PC-3 (cell line): ENCODE measurements around the gene MCM3. TPM values are rescaled to one million over a fixed set of nuclear protein-coding genes. Genes with fewer than 3 reads are reported as not detected.

ENCODE experiments used
- ATAC-seq: fragments of 200-7000 bp; cut with Tn5 transposase; 2 replicates; pipeline ENCODE4 v1.9.1; 2020; ENCODE audit warnings: mild to moderate bottlenecking, moderate library complexity
- BruUV-seq: library from RNA; stranded (reverse); fragments of 400-500 nt; replicated peaks from 2 replicates; lab custom pipeline; 2021; lab: Mats Ljungman, UMichigan
- CTCF ChIA-PET: fragments of 300-600 bp; sonication (Branson Sonifier 250); formaldehyde crosslinking; loops from one replicate; lab custom pipeline; 2022; ENCODE audit warnings: antibody characterized with exemption; lab: Charles Lee
- POLR2A ChIA-PET: fragments of 300-600 bp; sonication (Branson Sonifier 250); formaldehyde crosslinking; loops from one replicate; lab custom pipeline; 2022; ENCODE audit warnings: antibody characterized with exemption; ENCODE audit not compliant: unreplicated experiment; lab: Charles Lee
- DNase-seq: peaks from one replicate; pipeline ENCODE4 v3.0.0-alpha.2; 2015
- H2AFZ ChIP-seq: fragments of 300-600 bp; sonication (generic); 2 replicates; pipeline ENCODE4 v1.6.0; 2016; ENCODE audit warnings: antibody characterized with exemption, low read length
- H3F3A ChIP-seq: fragments of 300-600 bp; sonication (generic); one replicate; pipeline ENCODE4 v1.6.0; 2017; ENCODE audit warnings: antibody characterized with exemption, low read length, control low read depth, mild to moderate bottlenecking; ENCODE audit not compliant: unreplicated experiment
- H3K27ac ChIP-seq: fragments of 300-600 bp; sonication (generic); 2 replicates; pipeline ENCODE4 v1.5.1; 2016; ENCODE audit warnings: mild to moderate bottlenecking, low read length
- H3K27me3 ChIP-seq: fragments of 300-600 bp; sonication (generic); 2 replicates; pipeline ENCODE4 v1.6.1; 2016; ENCODE audit warnings: low read length, mixed read lengths
- H3K36me3 ChIP-seq: fragments of 300-600 bp; sonication (generic); 2 replicates; pipeline ENCODE4 v1.6.1; 2016; ENCODE audit warnings: low read depth, mixed run types, low read length, mixed read lengths
- H3K4me1 ChIP-seq: fragments of 300-600 bp; sonication (generic); 2 replicates; pipeline ENCODE4 v1.5.1; 2016; ENCODE audit warnings: low read length; ENCODE audit not compliant: insufficient read depth
- H3K4me2 ChIP-seq: fragments of 300-600 bp; sonication (generic); 2 replicates; pipeline ENCODE4 v1.6.0; 2016; ENCODE audit warnings: low read length
- H3K4me3 ChIP-seq: fragments of 300-600 bp; sonication (generic); 2 replicates; pipeline ENCODE4 v1.5.1; 2016; ENCODE audit warnings: mild to moderate bottlenecking, low read length, mixed read lengths
- H3K79me2 ChIP-seq: fragments of 300-600 bp; sonication (generic); 2 replicates; pipeline ENCODE4 v1.6.1; 2017; ENCODE audit warnings: low read length, mixed read lengths
- H3K9ac ChIP-seq: fragments of 300-600 bp; sonication (generic); 2 replicates; pipeline ENCODE4 v1.6.0; 2016; ENCODE audit warnings: mild to moderate bottlenecking, low read length
- H3K9me2 ChIP-seq: fragments of 300-600 bp; sonication (generic); replicated peaks from 2 replicates; pipeline ENCODE4 v1.6.1; 2016; ENCODE audit warnings: mixed run types, low read length, mixed read lengths
- H3K9me3 ChIP-seq: fragments of 300-600 bp; sonication (generic); 2 replicates; pipeline ENCODE4 v1.6.1; 2016; ENCODE audit warnings: low read length, mixed read lengths
- H4K20me1 ChIP-seq: fragments of 300-600 bp; sonication (generic); 2 replicates; pipeline ENCODE4 v1.6.1; 2016; ENCODE audit warnings: low read length, mixed read lengths
- EZH2 ChIP-seq: fragments of 300-600 bp; sonication (generic); IDR thresholded peaks from one replicate; pipeline ENCODE4 v1.6.1; 2017; ENCODE audit warnings: antibody characterized with exemption, mild to moderate bottlenecking, low read length; ENCODE audit not compliant: unreplicated experiment
- EZH2phosphoT487 ChIP-seq: fragments of 300-600 bp; sonication (generic); IDR thresholded peaks from 2 replicates; pipeline ENCODE4 v1.6.1; 2018; ENCODE audit warnings: mild to moderate bottlenecking, antibody characterized with exemption, low read length, borderline replicate concordance
- intact Hi-C: fragments of 100-400 bp; cut with micrococcal nuclease; formaldehyde crosslinking; loops from 2 replicates; pipeline ENCODE4 v1.9.0; 2023
- total RNA-seq: library from RNA; depleted of rRNA; stranded (reverse); fragments of >200 nt; gene quantifications from 2 replicates; pipeline ENCODE4 v1.2.3, GENCODE V29; 2014
- TF ChIP-seq, protein P1 (sequence below): fragments of 300-600 bp; sonication (generic); conservative IDR thresholded peaks from 2 replicates; pipeline ENCODE4 v1.5.1; 2017; ENCODE audit warnings: antibody characterized with exemption, low read depth, mild to moderate bottlenecking, low read length

Gene MCM3
- total RNA-seq, 1 experiment from 2014 or later, result 201 TPM

DNA sequence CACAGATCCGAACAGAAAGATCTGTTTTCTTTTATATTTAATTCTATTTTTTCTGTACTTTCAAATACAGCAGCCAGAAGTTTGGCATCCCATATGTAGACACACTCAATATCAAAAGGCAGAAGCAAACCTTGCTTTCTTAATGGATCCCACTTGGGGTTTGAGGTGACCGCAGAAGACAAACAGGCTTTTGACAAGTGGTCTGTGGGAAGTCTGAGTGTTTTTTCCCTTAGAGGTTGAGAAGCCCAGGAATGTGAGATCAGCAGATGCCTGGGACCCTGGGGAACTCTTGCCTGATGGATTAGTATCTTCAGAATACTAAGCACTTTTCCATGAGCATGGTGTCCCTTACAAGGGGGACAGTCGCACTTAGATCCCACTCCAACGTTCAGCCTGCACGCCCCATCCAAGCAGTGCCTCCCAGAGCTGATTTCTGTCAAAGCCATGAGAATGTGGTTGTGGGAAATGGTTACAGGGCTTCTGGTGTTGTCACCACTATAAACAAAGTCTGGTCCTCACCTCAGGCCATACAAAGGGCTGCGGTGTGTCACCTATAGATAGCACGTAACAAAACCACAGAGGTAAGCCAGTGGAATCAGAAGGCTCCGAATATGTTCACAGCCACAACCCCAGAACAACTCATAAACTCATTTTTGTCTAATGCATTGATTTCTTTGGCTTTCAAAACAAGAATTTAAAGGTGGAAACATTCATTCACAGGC, 53.0 kb downstream of the MCM3 start:
- Histone ChIP-seq H3K79me2 (no peaks in the 10 kb centered on the region), H3K4me3 (no peak overlapping the region), H3K36me3 (no peaks in the 10 kb centered on the region), H3K4me2 (no peak overlapping the region), H3K9me3 (no peaks in the 10 kb centered on the region), H3K27me3 (no peaks in the 10 kb centered on the region), H3F3A (no peaks in the 10 kb centered on the region), H3K4me1 (peaks cover 6% of the 10 kb centered on the region; the same call in 1 of the 2 replicates), H2AFZ (no peak overlapping the region), H4K20me1 (no peaks in the 10 kb centered on the region), H3K27ac (no peak overlapping the region), H3K9me2 (no peaks in the 10 kb centered on the region), H3K9ac (no peak overlapping the region)
- no peak for ATAC-seq
- intact Hi-C loops, result no loop called here
- CTCF ChIA-PET, result no interaction called here
- POLR2A ChIA-PET, result no interaction called here
- TF ChIP-seq EZH2 (no peak), EZH2phosphoT487 (no peak)
- TF ChIP-seq, protein P1, sequence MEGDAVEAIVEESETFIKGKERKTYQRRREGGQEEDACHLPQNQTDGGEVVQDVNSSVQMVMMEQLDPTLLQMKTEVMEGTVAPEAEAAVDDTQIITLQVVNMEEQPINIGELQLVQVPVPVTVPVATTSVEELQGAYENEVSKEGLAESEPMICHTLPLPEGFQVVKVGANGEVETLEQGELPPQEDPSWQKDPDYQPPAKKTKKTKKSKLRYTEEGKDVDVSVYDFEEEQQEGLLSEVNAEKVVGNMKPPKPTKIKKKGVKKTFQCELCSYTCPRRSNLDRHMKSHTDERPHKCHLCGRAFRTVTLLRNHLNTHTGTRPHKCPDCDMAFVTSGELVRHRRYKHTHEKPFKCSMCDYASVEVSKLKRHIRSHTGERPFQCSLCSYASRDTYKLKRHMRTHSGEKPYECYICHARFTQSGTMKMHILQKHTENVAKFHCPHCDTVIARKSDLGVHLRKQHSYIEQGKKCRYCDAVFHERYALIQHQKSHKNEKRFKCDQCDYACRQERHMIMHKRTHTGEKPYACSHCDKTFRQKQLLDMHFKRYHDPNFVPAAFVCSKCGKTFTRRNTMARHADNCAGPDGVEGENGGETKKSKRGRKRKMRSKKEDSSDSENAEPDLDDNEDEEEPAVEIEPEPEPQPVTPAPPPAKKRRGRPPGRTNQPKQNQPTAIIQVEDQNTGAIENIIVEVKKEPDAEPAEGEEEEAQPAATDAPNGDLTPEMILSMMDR, result no peak
- no TSS peak for BruUV-seq
- no peak for DNase-seq

- peaks cover 6% of the 10 kb centered on the region; the same call in 1 of the 2 replicates for H3K4me1 ChIP-seq
- DNase-seq (no peak), ATAC-seq (no peak)
- TF ChIP-seq EZH2phosphoT487 (no peak), EZH2 (no peak)
- TF ChIP-seq, protein P1, result no peak
- no peaks in the 10 kb centered on the region for H3K79me2 ChIP-seq
- no TSS peak for BruUV-seq
- no peak overlapping the region for H3K4me2 ChIP-seq
- CTCF ChIA-PET, result no interaction called here
- H3K9me2 ChIP-seq, result no peaks in the 10 kb centered on the region
- intact Hi-C loops, result no loop called here
- no peak overlapping the region for H2AFZ ChIP-seq
- H3K9me3 ChIP-seq, result no peaks in the 10 kb centered on the region
- H3F3A ChIP-seq, result no peaks in the 10 kb centered on the region
- peaks cover 4% of the 10 kb centered on the region; the same call in 1 of the 2 replicates for H3K27me3 ChIP-seq
- H3K9ac ChIP-seq, result no peak overlapping the region
- H3K27ac ChIP-seq, result no peak overlapping the region
- no peak overlapping the region for H3K4me3 ChIP-seq
- POLR2A ChIA-PET, result no interaction called here
- no peaks in the 10 kb centered on the region for H3K36me3 ChIP-seq
- no peaks in the 10 kb centered on the region for H4K20me1 ChIP-seq
These were observed 53.9 kb downstream of the MCM3 start for GRCh38 chr6:52230685-52231084.

GRCh38 chr6:52227495-52227894, 57.0 kb downstream of the MCM3 start:
- no peaks in the 10 kb centered on the region for H3F3A ChIP-seq
- H3K79me2 ChIP-seq, result no peaks in the 10 kb centered on the region
- H3K9me2 ChIP-seq, result no peaks in the 10 kb centered on the region
- H4K20me1 ChIP-seq, result no peaks in the 10 kb centered on the region
- ChIA-PET CTCF (no interaction called here), POLR2A (no interaction called here)
- H3K4me3 ChIP-seq, result no peak overlapping the region
- no peak for DNase-seq
- H3K4me2 ChIP-seq, result no peak overlapping the region
- H3K9ac ChIP-seq, result no peak overlapping the region
- intact Hi-C loops, result no loop called here
- ATAC-seq, result no peak
- H3K27ac ChIP-seq, result no peak overlapping the region
- H3K4me1 ChIP-seq, result no peaks in the 10 kb centered on the region
- H2AFZ ChIP-seq, result no peak overlapping the region
- H3K27me3 ChIP-seq, result peaks cover 22% of the 10 kb centered on the region; the same call in 1 of the 2 replicates
- no TSS peak for BruUV-seq
- H3K36me3 ChIP-seq, result no peaks in the 10 kb centered on the region
- no peaks in the 10 kb centered on the region for H3K9me3 ChIP-seq
- TF ChIP-seq EZH2 (no peak), EZH2phosphoT487 (no peak)
- TF ChIP-seq, protein P1, result no peak
